A673 (cell line): ENCODE measurements around the gene TMEM161B.

ENCODE experiments used
- EZH2 ChIP-seq: fragments of 200-600 bp; sonication (generic); IDR thresholded peaks from 2 replicates; pipeline ENCODE4 v1.6.1; 2017; ENCODE audit warnings: borderline replicate concordance, low read depth, mild to moderate bottlenecking, mixed read lengths, antibody characterized with exemption, low read length; ENCODE audit not compliant: poor library complexity, severe bottlenecking
- TF ChIP-seq, protein P1 (sequence below): fragments of 300-800, 200-600 bp; sonication (generic); conservative IDR thresholded peaks from 2 replicates; pipeline ENCODE4 v1.5.1; 2017; ENCODE audit warnings: low read depth, mild to moderate bottlenecking, antibody characterized with exemption, low read length, moderate library complexity, mixed read lengths

DNA sequence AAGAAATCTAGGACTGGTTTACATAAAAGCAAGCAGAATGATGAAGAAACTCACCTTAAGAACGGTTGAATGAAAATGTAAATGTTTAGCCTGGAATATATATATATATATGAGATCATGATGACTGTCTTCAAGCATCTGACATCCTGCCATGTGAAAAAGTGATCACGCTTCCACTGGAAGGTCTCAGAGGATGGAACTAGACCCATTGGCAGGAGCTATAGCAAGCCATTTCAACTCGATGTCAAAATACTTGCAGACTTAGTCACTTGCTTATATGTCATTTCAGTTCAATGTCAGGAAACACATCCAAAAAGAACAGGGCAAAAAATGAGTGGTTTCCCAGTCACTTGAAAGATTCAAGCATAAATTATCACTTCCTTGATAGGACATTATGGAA is 22.2 kb upstream of the TMEM161B start:
- TF ChIP-seq, protein P1, sequence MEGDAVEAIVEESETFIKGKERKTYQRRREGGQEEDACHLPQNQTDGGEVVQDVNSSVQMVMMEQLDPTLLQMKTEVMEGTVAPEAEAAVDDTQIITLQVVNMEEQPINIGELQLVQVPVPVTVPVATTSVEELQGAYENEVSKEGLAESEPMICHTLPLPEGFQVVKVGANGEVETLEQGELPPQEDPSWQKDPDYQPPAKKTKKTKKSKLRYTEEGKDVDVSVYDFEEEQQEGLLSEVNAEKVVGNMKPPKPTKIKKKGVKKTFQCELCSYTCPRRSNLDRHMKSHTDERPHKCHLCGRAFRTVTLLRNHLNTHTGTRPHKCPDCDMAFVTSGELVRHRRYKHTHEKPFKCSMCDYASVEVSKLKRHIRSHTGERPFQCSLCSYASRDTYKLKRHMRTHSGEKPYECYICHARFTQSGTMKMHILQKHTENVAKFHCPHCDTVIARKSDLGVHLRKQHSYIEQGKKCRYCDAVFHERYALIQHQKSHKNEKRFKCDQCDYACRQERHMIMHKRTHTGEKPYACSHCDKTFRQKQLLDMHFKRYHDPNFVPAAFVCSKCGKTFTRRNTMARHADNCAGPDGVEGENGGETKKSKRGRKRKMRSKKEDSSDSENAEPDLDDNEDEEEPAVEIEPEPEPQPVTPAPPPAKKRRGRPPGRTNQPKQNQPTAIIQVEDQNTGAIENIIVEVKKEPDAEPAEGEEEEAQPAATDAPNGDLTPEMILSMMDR, result no peak
- TF ChIP-seq EZH2, result no peak
